GM12891 (cell line): ENCODE data around the gene TRIM47.

Experiments
- PAX5 ChIP-seq: IDR thresholded peaks from 2 replicates; pipeline ENCODE4 v1.6.1; 2011; ENCODE audit warnings: low read length, moderate library complexity, mild to moderate bottlenecking; ENCODE audit not compliant: insufficient read depth, severe bottlenecking
- POLR2A ChIP-seq: IDR thresholded peaks from 2 replicates; pipeline ENCODE4 v1.6.1; 2011; ENCODE audit warnings: low read depth, low read length, control low read depth
- POLR2AphosphoS5 ChIP-seq: IDR thresholded peaks from 2 replicates; pipeline ENCODE4 v1.6.1; 2011; ENCODE audit warnings: low read depth, low read length, control low read depth
- POU2F2 ChIP-seq: IDR thresholded peaks from 2 replicates; pipeline ENCODE4 v1.6.1; 2011; ENCODE audit warnings: low read depth, mild to moderate bottlenecking, control low read depth, low read length, moderate library complexity
- SPI1 ChIP-seq: IDR thresholded peaks from 2 replicates; pipeline ENCODE4 v1.6.1; 2011; ENCODE audit warnings: low read depth, low read length, control low read depth
- TAF1 ChIP-seq: IDR thresholded peaks from 2 replicates; pipeline ENCODE4 v1.6.1; 2011; ENCODE audit warnings: low read depth, low read length, control low read depth

DNA sequence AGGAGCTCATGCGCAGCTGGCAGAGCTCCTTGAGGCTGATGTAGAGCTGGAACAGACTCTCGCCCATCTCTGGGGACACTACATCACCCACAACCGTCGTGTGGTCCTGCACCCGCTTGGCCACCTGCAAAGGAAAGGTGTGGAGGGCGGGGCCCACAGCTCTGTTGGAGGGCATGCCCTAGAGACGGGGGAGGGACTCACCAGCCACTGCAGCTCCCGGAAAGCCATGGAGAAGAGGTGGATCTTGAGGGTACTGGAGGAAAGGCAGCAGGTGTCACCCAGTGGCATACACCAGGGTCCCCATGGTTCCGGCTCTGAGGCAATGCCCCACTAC lies 42.8 kb downstream of the TRIM47 start:
- no peak for TF ChIP-seq POLR2A
- TF ChIP-seq POLR2AphosphoS5: no peak
- TF ChIP-seq POU2F2: no peak
- TF ChIP-seq TAF1: no peak
- TF ChIP-seq SPI1: no peak
- no peak for TF ChIP-seq PAX5
